Osteoblast (primary cell): ENCODE data around the gene PSMA2. TPM values are rescaled to one million over a fixed set of nuclear protein-coding genes. Genes with fewer than 3 reads are reported as not detected.

Source experiments
- DNase-seq: peaks from one replicate; pipeline ENCODE4 v3.0.0; 2011; ENCODE audit warnings: low spot score, mixed read lengths; ENCODE audit not compliant: insufficient read length; ENCODE audit errors: missing footprints
- H2AFZ ChIP-seq: 2 replicates; pipeline ENCODE4 v1.6.0; 2011; ENCODE audit warnings: mild to moderate bottlenecking, low read length
- H3K27ac ChIP-seq: 2 replicates; pipeline ENCODE4 v1.5.1; 2011; ENCODE audit warnings: mild to moderate bottlenecking, low read depth, low read length, moderate library complexity
- H3K27me3 ChIP-seq: 2 replicates; pipeline ENCODE4 v1.6.0; 2012; ENCODE audit warnings: mild to moderate bottlenecking, control low read depth, inconsistent platforms, low read length, moderate library complexity; ENCODE audit not compliant: insufficient read depth
- H3K36me3 ChIP-seq: 2 replicates; pipeline ENCODE4 v1.5.1; 2011; ENCODE audit warnings: mild to moderate bottlenecking, low read length, control low read depth, moderate library complexity; ENCODE audit not compliant: insufficient read depth
- H3K4me1 ChIP-seq: 2 replicates; pipeline ENCODE4 v1.5.1; 2011; ENCODE audit warnings: mild to moderate bottlenecking, low read length, control low read depth, moderate library complexity; ENCODE audit not compliant: insufficient read depth
- H3K4me2 ChIP-seq: 2 replicates; pipeline ENCODE4 v1.6.0; 2011; ENCODE audit warnings: mild to moderate bottlenecking, low read length; ENCODE audit not compliant: insufficient read depth
- H3K4me3 ChIP-seq: fragments of 200-600 bp; sonication (generic); 3 replicates; pipeline ENCODE4 v1.5.1; 2012; ENCODE audit warnings: mild to moderate bottlenecking, low read length, inconsistent platforms; ENCODE audit not compliant: insufficient read depth
- H3K79me2 ChIP-seq: 2 replicates; pipeline ENCODE4 v1.6.0; 2012; ENCODE audit warnings: mild to moderate bottlenecking, low read length, control low read depth, inconsistent platforms; ENCODE audit not compliant: insufficient read depth
- H3K9me3 ChIP-seq: 2 replicates; pipeline ENCODE4 v1.5.1; 2011; ENCODE audit warnings: low read depth, low read length, control low read depth
- H4K20me1 ChIP-seq: 2 replicates; pipeline ENCODE4 v1.6.0; 2012; ENCODE audit warnings: mild to moderate bottlenecking, low read length, control low read depth; ENCODE audit not compliant: insufficient read depth
- CTCF ChIP-seq: IDR thresholded peaks from 2 replicates; pipeline ENCODE4 v1.5.1; 2011; ENCODE audit warnings: mild to moderate bottlenecking, low read depth, low read length, moderate library complexity; ENCODE audit errors: extremely low read depth
- total RNA-seq: library from RNA; depleted of rRNA; stranded (reverse); fragments of >200 nt; gene quantifications from 2 replicates; pipeline ENCODE4 v1.2.3, GENCODE V29; 2012

PSMA2 gene
- total RNA-seq, 1 donor = 50.3 TPM

GRCh38 chr7:42922017-42922753 is 9.8 kb downstream of the PSMA2 start:
- no peak for DNase-seq
- H3K4me2 ChIP-seq = no peak overlapping the region
- H2AFZ ChIP-seq = no peak overlapping the region
- H4K20me1 ChIP-seq = peaks cover 4% of the 10 kb centered on the region
- H3K36me3 ChIP-seq = peaks cover 72% of the 10 kb centered on the region
- H3K79me2 ChIP-seq = peaks cover 13% of the 10 kb centered on the region
- H3K9me3 ChIP-seq = no peaks in the 10 kb centered on the region
- no peaks in the 10 kb centered on the region for H3K27me3 ChIP-seq
- H3K27ac ChIP-seq = no peak overlapping the region
- TF ChIP-seq CTCF = no peak
- no peak overlapping the region for H3K4me3 ChIP-seq
- no peaks in the 10 kb centered on the region for H3K4me1 ChIP-seq

GRCh38 chr7:42915356-42915755 is 16.6 kb downstream of the PSMA2 start:
- no peak for TF ChIP-seq CTCF
- Histone ChIP-seq H3K4me2 (no peak overlapping the region), H3K27ac (no peak overlapping the region), H3K4me3 (no peak overlapping the region), H3K79me2 (peaks cover 11% of the 10 kb centered on the region), H3K27me3 (no peaks in the 10 kb centered on the region), H3K9me3 (no peaks in the 10 kb centered on the region), H4K20me1 (no peaks in the 10 kb centered on the region), H2AFZ (no peak overlapping the region), H3K36me3 (peaks cover 28% of the 10 kb centered on the region), H3K4me1 (peaks cover 32% of the 10 kb centered on the region)
- DNase-seq = peak; percentile 74

- H3K9me3 ChIP-seq = no peaks in the 10 kb centered on the region
- no peak overlapping the region for H3K4me2 ChIP-seq
- H3K4me3 ChIP-seq = no peak overlapping the region
These were observed 17.4 kb downstream of the PSMA2 start for GRCh38 chr7:42914421-42915045.

More at GRCh38 chr7:42914421-42915045, 17.4 kb downstream of the PSMA2 start:
- H3K27ac ChIP-seq = peak overlapping the region; percentile 29
- DNase-seq = no peak
- peaks cover 20% of the 10 kb centered on the region for H3K36me3 ChIP-seq
- peaks cover 32% of the 10 kb centered on the region for H3K4me1 ChIP-seq
- H4K20me1 ChIP-seq = no peaks in the 10 kb centered on the region
- no peak overlapping the region for H2AFZ ChIP-seq
- H3K79me2 ChIP-seq = peaks cover 19% of the 10 kb centered on the region
- TF ChIP-seq CTCF = no peak
- H3K27me3 ChIP-seq = no peaks in the 10 kb centered on the region
